ENCODE measurements around the gene ZBP1.

- no peak for TF ChIP-seq NFIC (IDR thresholded peaks at IDR 0.05)
- no peak for TF ChIP-seq MAX (IDR thresholded peaks at IDR 0.05)
- no peak for TF ChIP-seq REST (IDR thresholded peaks at IDR 0.05; ENCODE audit: low read depth)
- no peak for TF ChIP-seq EP300 (IDR thresholded peaks at IDR 0.05; ENCODE audit: borderline replicate concordance)
- TF ChIP-seq FOXM1 (IDR thresholded peaks at IDR 0.05; ENCODE audit: borderline replicate concordance, low read depth): no peak
- no peak for TF ChIP-seq RAD21 (IDR thresholded peaks at IDR 0.05; ENCODE audit: low read depth)
These were observed 47.0 kb downstream of the ZBP1 start for GRCh38 chr20:57573242-57573641.
